ENCODE results near the gene MPZL3.

GRCh38 chr11:118259138-118259537 lies 7.0 kb upstream of the MPZL3 start:
- TF ChIP-seq, protein P1, sequence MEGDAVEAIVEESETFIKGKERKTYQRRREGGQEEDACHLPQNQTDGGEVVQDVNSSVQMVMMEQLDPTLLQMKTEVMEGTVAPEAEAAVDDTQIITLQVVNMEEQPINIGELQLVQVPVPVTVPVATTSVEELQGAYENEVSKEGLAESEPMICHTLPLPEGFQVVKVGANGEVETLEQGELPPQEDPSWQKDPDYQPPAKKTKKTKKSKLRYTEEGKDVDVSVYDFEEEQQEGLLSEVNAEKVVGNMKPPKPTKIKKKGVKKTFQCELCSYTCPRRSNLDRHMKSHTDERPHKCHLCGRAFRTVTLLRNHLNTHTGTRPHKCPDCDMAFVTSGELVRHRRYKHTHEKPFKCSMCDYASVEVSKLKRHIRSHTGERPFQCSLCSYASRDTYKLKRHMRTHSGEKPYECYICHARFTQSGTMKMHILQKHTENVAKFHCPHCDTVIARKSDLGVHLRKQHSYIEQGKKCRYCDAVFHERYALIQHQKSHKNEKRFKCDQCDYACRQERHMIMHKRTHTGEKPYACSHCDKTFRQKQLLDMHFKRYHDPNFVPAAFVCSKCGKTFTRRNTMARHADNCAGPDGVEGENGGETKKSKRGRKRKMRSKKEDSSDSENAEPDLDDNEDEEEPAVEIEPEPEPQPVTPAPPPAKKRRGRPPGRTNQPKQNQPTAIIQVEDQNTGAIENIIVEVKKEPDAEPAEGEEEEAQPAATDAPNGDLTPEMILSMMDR (IDR thresholded peaks at IDR 0.05), result no peak
- TF ChIP-seq POLR2A (IDR thresholded peaks at IDR 0.05), result no peak
